ENCODE results near the gene CHN2. TPM values are rescaled to one million over a fixed set of nuclear protein-coding genes. Genes with fewer than 3 reads are reported as not detected.

The CHN2 gene
- polyA plus RNA-seq, 1 of the 3 experiments (the other 2 are of a cell fraction) = 0.02 TPM

- TF ChIP-seq TEAD4 (IDR thresholded peaks at IDR 0.05; ENCODE audit: borderline replicate concordance, insufficient read depth) (no peak), RAD21 (IDR thresholded peaks at IDR 0.05; ENCODE audit: low read length) (no peak), PBX3 (IDR thresholded peaks at IDR 0.05) (no peak), GABPA (IDR thresholded peaks at IDR 0.05; ENCODE audit: low read depth) (no peak), RFX5 (IDR thresholded peaks at IDR 0.05; ENCODE audit: low read length) (no peak), ELF1 (IDR thresholded peaks at IDR 0.05) (no peak), MAX (IDR thresholded peaks at IDR 0.05; ENCODE audit: low read depth) (no peak), FOXM1 (IDR thresholded peaks at IDR 0.05; ENCODE audit: low read depth) (no peak), JUND (IDR thresholded peaks at IDR 0.05) (no peak)
- TF ChIP-seq, protein P1, sequence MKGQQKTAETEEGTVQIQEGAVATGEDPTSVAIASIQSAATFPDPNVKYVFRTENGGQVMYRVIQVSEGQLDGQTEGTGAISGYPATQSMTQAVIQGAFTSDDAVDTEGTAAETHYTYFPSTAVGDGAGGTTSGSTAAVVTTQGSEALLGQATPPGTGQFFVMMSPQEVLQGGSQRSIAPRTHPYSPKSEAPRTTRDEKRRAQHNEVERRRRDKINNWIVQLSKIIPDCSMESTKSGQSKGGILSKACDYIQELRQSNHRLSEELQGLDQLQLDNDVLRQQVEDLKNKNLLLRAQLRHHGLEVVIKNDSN (IDR thresholded peaks at IDR 0.05; ENCODE audit: borderline replicate concordance, low read depth) = no peak
Observed at GRCh38 chr7:29331163-29331562, 136.6 kb downstream of the CHN2 start (continued).

DNA sequence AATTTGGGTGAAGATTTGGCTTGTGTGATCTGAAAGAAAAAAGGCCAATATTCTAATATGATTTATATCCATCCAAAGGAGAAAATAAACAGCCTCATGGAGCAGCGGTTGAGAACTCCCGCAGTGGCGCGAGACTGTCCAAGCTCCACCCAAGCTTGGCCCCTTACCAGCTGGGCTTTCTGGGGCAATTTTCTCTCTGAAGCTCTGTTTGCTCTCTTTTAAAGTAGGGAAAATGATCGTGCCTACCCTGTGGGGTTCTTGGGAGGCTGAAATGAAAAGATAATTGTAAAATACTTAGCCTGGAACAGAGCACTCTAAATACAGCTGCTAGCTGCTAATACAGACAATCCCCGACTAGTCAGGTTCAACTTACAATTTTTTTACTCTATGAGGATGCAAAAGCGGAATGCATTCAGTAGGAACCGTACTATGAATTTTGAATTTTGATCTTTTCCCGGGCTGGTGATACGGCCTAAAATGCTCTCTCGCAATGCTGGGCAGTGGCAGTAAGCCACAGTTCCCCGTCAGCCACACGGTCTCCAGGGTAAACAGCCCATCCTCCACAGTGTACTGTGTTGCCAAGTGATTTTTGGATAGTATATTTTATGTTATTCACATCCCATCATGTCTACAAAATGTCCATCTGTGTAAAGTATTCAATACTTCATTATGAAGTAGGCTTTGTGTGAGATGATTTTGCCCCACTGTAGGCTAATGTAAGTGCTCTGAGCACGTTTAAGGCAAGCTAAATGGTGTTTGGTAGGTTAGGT is 137.7 kb downstream of the CHN2 start:
- no peaks in the 10 kb centered on the region for H3K9me3 ChIP-seq
- no peaks in the 10 kb centered on the region for H3K36me3 ChIP-seq (replicated peaks in 1 of 2; ENCODE audit: control insufficient read depth in 1 of 2, insufficient read depth in 2 of 2, low read length in 1 of 2)
- 66% methylated on average over 14 of the region's 14 CpGs for WGBS (ENCODE audit: low lambda C conversion rate)
- H3K4me2 ChIP-seq = no peak overlapping the region
- peaks cover 9 to 10% of the 10 kb centered on the region in 2 experiments; a peak in 3 of 4 replicates for H3K4me1 ChIP-seq (ENCODE audit: control insufficient read depth in 1 of 2, insufficient read depth in 2 of 2, low read depth in 1 of 2, low read length in 1 of 2)
- no peak overlapping the region for H3K27ac ChIP-seq (ENCODE audit: low read depth in 2 of 2, low read length in 1 of 2)
- H2AFZ ChIP-seq (ENCODE audit: low read depth) = no peak overlapping the region
- no peaks in the 10 kb centered on the region; the same call in 1 of the 2 replicates for H4K20me1 ChIP-seq (ENCODE audit: insufficient read depth)
- no peak for TF ChIP-seq CHD2 (IDR thresholded peaks at IDR 0.05; ENCODE audit: low read length, partially characterized antibody)
- 0 out of 2 replicates have a peak, but pooled peaks cover 4% of the 10 kb centered on the region for H3K27me3 ChIP-seq (ENCODE audit: insufficient read depth)
- no peak overlapping the region for H3K4me3 ChIP-seq (ENCODE audit: low read depth in 2 of 2, low read length in 1 of 2)
- H3K9ac ChIP-seq = no peak overlapping the region
- ChIA-PET CTCF (interaction anchor here (0.9 to 2.4 kb wide), 5 partner anchors 14 to 409 kb away, joined by 3 to 14 read pairs (median 5); partner anchors contain the start of gene CHN2), POLR2A (no interaction called here)
- H3K9me2 ChIP-seq = no peaks in the 10 kb centered on the region
- no peaks in the 10 kb centered on the region for H3F3A ChIP-seq (replicated peaks; ENCODE audit: insufficient read depth)
- no peak for DNase-seq
- H3K79me2 ChIP-seq (ENCODE audit: insufficient read depth) = no peaks in the 10 kb centered on the region
